Eye (tissue), 1 donor: ENCODE results near the gene ATP11A.

Source experiments
- DNase-seq: peaks from one replicate; pipeline ENCODE4 v3.0.0-alpha.2; 2015

Gene ATP11A

GRCh38 chr13:112762690-112763080 is 72.8 kb downstream of the ATP11A start:
- no peak for DNase-seq

GRCh38 chr13:112764028-112764427 is 74.2 kb downstream of the ATP11A start:
- DNase-seq, result no peak

GRCh38 chr13:112764864-112765561 is 75.2 kb downstream of the ATP11A start:
- no peak for DNase-seq

DNA sequence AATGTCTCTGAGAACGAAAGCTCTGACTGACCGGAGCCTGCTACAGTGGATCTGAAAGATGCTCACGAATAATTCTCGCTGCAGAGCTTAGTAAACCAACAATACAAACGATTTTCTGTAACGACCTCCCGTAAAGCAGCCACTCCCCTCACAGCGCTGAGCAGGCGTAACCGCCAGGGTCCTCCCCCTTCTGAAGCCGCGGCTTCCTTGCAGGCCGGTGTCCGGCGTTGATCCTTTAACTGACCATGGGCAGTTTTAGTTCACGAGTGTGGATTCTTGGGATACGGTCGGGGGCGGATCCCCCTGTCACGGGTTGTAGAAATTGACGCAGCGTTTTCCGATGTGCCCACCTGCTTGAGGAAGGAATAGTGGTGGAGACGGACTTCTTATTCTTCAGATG is 75.9 kb downstream of the ATP11A start:
- no peak for DNase-seq

GRCh38 chr13:112766336-112766735 is 76.5 kb downstream of the ATP11A start:
- no peak for DNase-seq

DNA sequence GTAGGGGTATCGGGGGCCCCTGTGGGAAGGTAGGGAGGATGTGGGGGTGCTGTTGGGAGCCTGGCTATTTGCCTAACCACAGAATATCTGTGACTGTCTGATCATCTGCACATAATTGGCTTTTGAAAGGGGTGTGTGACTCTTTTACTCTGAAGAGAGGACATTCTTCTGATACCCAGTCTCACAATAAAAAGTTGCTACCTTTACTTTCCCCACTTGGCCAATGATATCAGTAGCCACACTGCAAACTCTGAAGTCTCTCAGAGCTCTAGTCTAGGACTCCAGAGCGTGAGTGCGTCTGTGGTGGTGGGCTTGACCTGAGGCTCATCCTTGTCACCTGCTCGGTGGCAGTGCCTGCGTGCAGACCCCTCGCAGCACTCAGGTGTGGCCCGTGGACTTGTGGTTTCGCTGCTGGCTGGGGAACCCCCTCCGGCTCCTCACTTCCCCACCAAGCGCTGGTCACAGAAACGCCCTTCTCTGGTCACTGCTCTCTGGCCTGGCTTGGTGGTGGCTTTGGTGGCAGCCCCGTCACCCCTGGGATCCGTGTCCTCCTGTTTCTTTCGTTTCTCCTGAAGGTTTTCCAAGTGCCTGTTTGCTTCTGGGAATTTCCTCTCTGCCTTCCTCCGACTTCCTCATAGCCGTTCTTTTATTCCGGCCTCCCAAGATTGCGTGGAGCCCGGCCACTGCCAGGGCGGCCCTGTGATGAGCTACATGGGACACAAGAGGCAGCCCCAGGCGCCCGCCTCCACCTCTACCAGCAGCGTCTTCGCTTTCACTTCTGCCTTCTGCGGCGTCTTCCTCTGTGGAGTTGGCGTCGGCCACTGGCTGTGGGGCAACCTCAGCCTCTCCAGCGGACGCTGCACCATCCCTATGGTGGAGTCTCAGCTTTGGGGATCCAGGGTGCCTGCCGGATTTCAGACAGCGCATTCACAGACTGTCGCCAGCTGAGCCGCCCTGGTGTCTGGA is 78.0 kb downstream of the ATP11A start:
- no peak for DNase-seq

DNA sequence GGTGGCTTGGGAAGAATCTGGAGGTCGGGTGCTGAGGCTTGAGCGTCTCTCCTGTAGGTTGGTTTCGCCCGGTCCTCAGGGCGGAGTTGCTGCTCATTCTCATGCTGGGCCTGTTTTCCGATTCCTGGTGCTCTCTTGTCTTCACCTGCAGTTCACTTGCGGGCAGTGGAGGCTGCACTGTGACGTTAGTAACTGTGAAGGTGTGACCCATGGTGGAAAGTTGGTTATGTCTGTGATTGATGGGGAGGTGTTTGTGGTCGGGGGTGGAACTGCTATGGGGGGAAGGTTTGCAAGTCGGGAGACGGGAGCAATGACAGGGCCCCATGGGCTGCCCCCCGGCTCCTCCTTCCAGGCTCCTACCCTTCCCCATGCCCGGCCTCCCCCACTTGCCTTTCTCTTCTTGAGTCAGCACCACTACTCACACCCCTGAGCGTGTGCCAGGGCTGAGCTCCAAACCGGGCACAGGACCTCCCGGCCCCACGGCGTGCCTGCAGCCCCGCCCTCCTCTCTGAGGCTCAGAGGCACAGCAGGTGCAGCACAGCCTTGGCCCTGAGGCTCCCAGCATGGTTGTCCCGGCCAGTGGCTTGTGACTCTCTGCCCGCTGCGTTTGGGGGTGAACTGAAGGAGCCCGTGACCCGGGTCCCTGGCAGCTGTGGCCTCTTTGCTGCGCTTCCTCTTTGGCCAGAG is 79.1 kb downstream of the ATP11A start:
- no peak for DNase-seq

- peak; percentile 37 for DNase-seq
These were observed 79.8 kb downstream of the ATP11A start for GRCh38 chr13:112769615-112770014.

- no peak for DNase-seq
These were observed 80.7 kb downstream of the ATP11A start for GRCh38 chr13:112770504-112770903.

DNA sequence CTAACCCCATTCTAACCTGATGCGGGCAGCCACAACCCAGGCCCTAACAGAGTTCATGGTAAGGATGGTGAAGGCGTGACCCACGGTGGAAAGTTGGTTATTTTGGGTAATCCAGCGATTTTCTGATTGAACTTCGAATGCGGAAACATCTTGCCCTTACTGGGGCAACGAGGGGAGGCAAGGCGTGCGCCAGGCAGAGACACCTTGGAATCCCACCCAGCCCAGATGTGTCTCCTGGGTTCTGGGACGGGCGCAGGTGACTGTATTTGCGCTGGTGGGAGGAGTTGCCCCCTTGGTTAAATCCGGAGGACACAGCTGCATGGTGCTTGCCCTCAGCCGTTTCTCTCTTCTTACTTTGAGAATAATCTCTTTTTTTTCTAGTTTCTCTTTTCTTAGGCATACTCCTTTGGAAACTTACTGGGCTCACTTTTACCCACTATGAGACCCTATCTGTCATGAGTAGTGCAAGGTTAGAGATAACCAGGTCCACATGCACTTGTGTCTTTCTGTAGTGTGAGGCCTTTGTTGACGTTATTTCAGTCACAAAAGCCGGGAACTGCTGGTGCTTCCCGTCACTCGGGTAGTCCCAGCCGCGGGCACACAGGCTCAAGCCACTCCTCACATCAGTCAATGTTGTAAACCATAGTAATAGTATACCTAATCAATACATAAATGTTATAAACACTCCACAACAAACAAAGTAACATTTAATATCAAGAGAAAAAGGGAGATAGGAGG is 81.5 kb downstream of the ATP11A start:
- no peak for DNase-seq

- DNase-seq, result no peak
These were observed 82.2 kb downstream of the ATP11A start for GRCh38 chr13:112771877-112772538.

GRCh38 chr13:112772539-112772909 is 82.7 kb downstream of the ATP11A start:
- no peak for DNase-seq

DNA sequence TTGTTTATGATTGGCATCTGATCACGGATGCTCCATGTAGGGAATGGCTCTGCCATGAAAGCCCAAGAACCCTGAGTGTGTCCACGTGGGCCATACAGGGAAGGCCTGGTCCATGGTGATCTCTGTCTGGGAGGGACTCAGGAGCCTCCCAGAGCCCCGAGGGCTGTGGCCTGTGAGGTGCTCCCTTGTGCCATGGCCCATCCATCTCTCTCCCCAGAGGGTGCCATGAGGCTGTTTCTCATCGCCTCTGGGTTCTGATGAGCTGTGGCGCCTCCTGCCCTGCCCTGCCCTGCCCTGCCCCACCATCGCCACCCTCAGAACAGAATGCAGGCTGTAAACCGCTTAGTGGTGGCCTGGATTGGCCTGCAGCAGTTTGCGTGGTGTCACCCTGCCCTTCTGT is 83.1 kb downstream of the ATP11A start:
- DNase-seq, result no peak

- DNase-seq, result no peak
These were observed 84.0 kb downstream of the ATP11A start for GRCh38 chr13:112773601-112774447.

DNA sequence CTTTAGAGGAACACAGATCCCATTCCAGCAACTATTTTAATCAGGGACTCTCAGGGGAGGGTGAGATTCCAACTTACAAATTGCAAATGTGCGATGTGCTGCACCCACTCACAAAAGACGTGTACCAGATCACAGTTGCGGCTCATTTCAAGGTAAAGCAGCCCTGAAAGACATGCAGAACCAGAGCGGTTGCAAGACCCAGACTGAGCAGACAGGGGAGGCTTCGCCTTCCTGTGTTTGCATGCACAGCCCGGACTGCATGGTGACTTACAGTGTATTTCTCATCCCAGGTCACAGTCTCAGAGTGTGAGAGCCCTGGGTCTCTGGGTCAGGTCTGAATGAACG is 84.6 kb downstream of the ATP11A start:
- DNase-seq, result no peak

DNA sequence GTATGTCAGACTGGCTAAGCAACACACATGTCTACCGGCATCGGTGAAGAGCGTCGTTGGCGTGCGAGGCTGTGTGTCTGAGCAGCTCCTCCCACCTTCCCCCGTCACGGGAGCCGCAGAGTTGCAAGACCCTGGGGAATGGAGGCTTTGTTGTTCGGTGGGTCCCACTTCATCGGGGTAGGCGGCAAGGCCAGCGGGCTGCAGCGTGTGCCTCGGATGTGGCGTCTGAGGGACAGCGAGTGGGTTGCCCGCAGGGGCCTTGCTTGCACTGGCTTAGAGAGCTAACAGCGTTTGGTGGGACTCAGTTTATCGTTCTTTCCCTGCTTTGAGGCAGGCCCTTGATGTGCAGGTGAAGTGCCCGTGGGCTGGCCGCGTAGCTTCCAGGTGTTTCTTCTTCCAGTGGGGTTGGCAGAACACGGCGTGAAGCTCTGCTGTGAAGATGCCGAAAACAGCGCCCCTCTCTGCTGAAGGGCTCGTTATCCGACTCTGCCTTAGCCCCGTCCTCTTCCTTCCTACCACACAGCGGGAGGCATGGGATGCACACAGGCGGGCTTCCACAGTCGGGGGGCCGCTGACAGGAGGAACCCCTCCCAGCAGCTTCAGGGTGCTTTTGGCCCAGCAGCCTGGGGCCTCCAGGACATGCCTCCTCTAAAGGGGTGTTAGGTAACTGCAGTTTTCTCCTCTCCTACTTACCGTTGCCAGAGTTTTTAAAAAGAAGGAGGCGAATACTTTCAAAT is 85.2 kb downstream of the ATP11A start:
- no peak for DNase-seq

- peak; percentile 57 for DNase-seq
These were observed 86.0 kb downstream of the ATP11A start for GRCh38 chr13:112775791-112776279.

DNA sequence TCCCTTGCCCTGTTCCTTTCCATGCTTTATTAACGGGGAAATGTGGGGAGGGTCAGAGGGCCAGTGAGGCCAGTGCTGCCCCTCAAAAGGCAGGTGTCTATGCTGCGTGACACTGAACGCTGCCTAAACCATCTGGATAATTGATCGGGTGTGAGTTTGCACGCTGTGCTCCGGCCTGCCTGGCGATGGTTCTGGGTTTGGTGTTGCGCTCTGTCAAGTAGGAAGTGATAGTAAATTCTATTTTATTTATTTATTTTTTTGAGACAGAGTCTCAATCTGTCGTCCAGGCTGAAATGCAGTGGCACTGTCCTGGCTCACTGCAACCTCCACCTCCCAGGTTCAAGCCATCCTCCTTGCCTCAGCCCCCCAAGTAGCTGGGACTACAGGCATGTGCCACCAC is 86.5 kb downstream of the ATP11A start:
- no peak for DNase-seq

DNA sequence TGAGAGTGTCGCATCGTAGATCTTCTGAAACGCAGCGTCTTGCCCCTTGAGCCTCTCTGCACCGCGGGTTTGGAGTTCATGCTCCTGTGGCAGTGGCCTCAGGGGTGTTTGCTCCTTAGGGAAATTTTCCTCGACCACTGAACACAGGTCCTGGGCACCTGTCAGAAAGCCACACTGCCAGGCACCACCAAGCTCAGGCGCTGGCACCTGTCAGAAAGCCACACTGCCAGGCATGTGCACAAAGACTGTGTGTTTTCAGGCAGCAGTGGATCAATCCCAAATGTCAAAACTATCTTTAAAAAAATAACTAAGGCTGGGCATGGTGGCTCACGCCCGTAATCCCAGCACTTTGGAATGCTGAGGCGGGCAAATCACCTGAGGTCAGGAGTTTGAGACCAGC is 87.1 kb downstream of the ATP11A start:
- DNase-seq, result no peak

- no peak for DNase-seq
These were observed 88.0 kb downstream of the ATP11A start for GRCh38 chr13:112777637-112778406.
